SK-N-SH treated with all-trans-retinoic acid at 6 μM for 48 hours (cell line): Measurements from ENCODE around the gene TACR2.
A peak's percentile ranks its signal among the peaks of the same experiment; 100 is the strongest.

Experiments
- ATAC-seq: fragments of 200-7000 bp; cut with Tn5 transposase; 3 replicates; pipeline ENCODE4 v1.9.1; 2020; ENCODE audit warnings: mild to moderate bottlenecking, moderate library complexity
- ARNTL ChIP-seq: fragments of 450-650 bp; formaldehyde crosslinking; IDR thresholded peaks from 2 replicates; pipeline ENCODE4 v1.5.0; 2020; ENCODE audit warnings: low read depth, mild to moderate bottlenecking, moderate library complexity, borderline replicate concordance
- BACH2 ChIP-seq: fragments of 250-450 bp; sonication (Bioruptor Pico); IDR thresholded peaks from 2 replicates; pipeline ENCODE4 v1.9.0; 2021; ENCODE audit warnings: mild to moderate bottlenecking, borderline replicate concordance
- CSDC2 ChIP-seq: fragments of 250-450 bp; sonication (Bioruptor Pico); IDR thresholded peaks from 2 replicates; pipeline ENCODE4 v1.5.0; 2020; ENCODE audit warnings: mild to moderate bottlenecking, moderate library complexity
- GLIS3 ChIP-seq: fragments of 250-450 bp; sonication (Bioruptor Pico); IDR thresholded peaks from 2 replicates; pipeline ENCODE4 v1.5.0; 2020; ENCODE audit warnings: mild to moderate bottlenecking, moderate library complexity
- ISL1 ChIP-seq: fragments of 250-450 bp; sonication (Bioruptor Pico); IDR thresholded peaks from 2 replicates; pipeline ENCODE4 v2.1.2; 2022; ENCODE audit warnings: mild to moderate bottlenecking, moderate library complexity
- OSR1 ChIP-seq: fragments of 250-450 bp; sonication (Bioruptor Pico); IDR thresholded peaks from 2 replicates; pipeline ENCODE4 v1.8.0; 2022; ENCODE audit warnings: moderate library complexity, mild to moderate bottlenecking, inconsistent platforms
- PPARA ChIP-seq: fragments of 250-450 bp; sonication (Bioruptor Pico); IDR thresholded peaks from 2 replicates; pipeline ENCODE4 v1.5.0; 2020; ENCODE audit warnings: mild to moderate bottlenecking, borderline replicate concordance
- RARB ChIP-seq: fragments of 250-450 bp; sonication (Bioruptor Pico); IDR thresholded peaks from 2 replicates; pipeline ENCODE4 v1.8.0; 2021; ENCODE audit warnings: mild to moderate bottlenecking, moderate library complexity
- SNAI2 ChIP-seq: fragments of 250-450 bp; sonication (Bioruptor Pico); IDR thresholded peaks from 2 replicates; pipeline ENCODE4 v1.5.0; 2020; ENCODE audit warnings: mild to moderate bottlenecking, moderate library complexity
- TCF4 ChIP-seq: fragments of 250-450 bp; sonication (Bioruptor Pico); IDR thresholded peaks from 2 replicates; pipeline ENCODE4 v1.8.0; 2021; ENCODE audit warnings: mild to moderate bottlenecking, moderate library complexity, borderline replicate concordance
- TOX ChIP-seq: fragments of 250-450 bp; sonication (Bioruptor Pico); IDR thresholded peaks from 2 replicates; pipeline ENCODE4 v1.8.0; 2021; ENCODE audit warnings: mild to moderate bottlenecking, moderate library complexity, borderline replicate concordance
- TSHZ2 ChIP-seq: fragments of 250-450 bp; sonication (Bioruptor Pico); IDR thresholded peaks from 2 replicates; pipeline ENCODE4 v1.5.0; 2020; ENCODE audit warnings: mild to moderate bottlenecking, moderate library complexity
- ZC3H10 ChIP-seq: fragments of 250-450 bp; sonication (Bioruptor Pico); IDR thresholded peaks from 2 replicates; pipeline ENCODE4 v1.5.1; 2021; ENCODE audit warnings: mild to moderate bottlenecking, moderate library complexity
- ZFP3 ChIP-seq: fragments of 250-450 bp; sonication (Bioruptor Pico); IDR thresholded peaks from 2 replicates; pipeline ENCODE4 v1.5.0; 2020; ENCODE audit warnings: mild to moderate bottlenecking, moderate library complexity
- ZFP30 ChIP-seq: fragments of 450-650 bp; formaldehyde crosslinking; IDR thresholded peaks from 2 replicates; pipeline ENCODE4 v1.5.0; 2022; ENCODE audit warnings: mild to moderate bottlenecking, moderate library complexity
- ZNF565 ChIP-seq: fragments of 450-650 bp; formaldehyde crosslinking; conservative IDR thresholded peaks from 2 replicates; pipeline ENCODE4 v1.5.0; 2020; ENCODE audit warnings: low read depth, mild to moderate bottlenecking, moderate library complexity
- ZNF8 ChIP-seq: fragments of 450-650 bp; formaldehyde crosslinking; IDR thresholded peaks from 2 replicates; pipeline ENCODE4 v1.5.0; 2020; ENCODE audit warnings: mild to moderate bottlenecking, moderate library complexity
- TF ChIP-seq, protein P1 (sequence below): fragments of 250-450 bp; sonication (Bioruptor Pico); IDR thresholded peaks from 2 replicates; pipeline ENCODE4 v1.8.0; 2021; ENCODE audit warnings: low read depth, mild to moderate bottlenecking, moderate library complexity, borderline replicate concordance
- TF ChIP-seq, protein P2 (sequence below): fragments of 250-450 bp; sonication (Bioruptor Pico); IDR thresholded peaks from 2 replicates; pipeline ENCODE4 v1.8.0; 2020; ENCODE audit warnings: mild to moderate bottlenecking, moderate library complexity, borderline replicate concordance
- TF ChIP-seq, protein P3 (sequence below): fragments of 250-450 bp; sonication (Bioruptor Pico); IDR thresholded peaks from 2 replicates; pipeline ENCODE4 v1.5.1; 2020; ENCODE audit warnings: low read depth, mild to moderate bottlenecking, moderate library complexity

The TACR2 gene

DNA sequence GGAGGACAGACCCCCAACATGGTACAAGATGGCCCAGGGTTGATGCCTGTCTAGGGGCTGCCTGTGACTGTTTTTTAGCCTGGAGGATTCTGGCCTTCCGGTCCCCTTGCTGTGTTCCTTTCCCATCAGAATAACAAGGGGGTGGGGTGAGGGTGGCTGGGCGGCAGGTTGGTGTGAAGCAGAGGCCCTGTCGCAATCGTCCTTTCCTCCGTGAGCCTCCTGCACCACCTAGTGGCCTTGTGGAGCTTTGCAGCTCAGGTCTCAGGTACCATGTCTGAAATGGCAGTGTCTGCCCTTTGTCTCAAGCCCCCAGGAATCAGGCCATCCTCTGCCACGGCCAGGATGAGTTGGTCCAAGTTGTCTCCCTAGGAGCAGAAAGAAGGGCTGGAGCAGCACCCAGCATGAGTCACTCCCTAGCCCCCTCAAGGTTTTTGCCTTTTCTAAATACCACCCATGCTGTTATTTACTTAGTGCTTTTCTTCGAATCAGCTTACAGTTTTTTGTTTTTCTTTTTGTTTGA, 24.2 kb downstream of the TACR2 start:
- no peak for TF ChIP-seq CSDC2 (CRISPR knock-in tag)
- no peak for TF ChIP-seq SNAI2
- no peak for TF ChIP-seq ZFP30 (CRISPR knock-in tag)
- no peak for TF ChIP-seq ZNF565 (CRISPR knock-in tag)
- no peak for TF ChIP-seq ZFP3 (CRISPR knock-in tag)
- TF ChIP-seq TCF4 (CRISPR knock-in tag), result no peak
- no peak for TF ChIP-seq BACH2 (CRISPR knock-in tag)
- no peak for TF ChIP-seq GLIS3 (CRISPR knock-in tag)
- ATAC-seq, result peak; percentile 97

DNA sequence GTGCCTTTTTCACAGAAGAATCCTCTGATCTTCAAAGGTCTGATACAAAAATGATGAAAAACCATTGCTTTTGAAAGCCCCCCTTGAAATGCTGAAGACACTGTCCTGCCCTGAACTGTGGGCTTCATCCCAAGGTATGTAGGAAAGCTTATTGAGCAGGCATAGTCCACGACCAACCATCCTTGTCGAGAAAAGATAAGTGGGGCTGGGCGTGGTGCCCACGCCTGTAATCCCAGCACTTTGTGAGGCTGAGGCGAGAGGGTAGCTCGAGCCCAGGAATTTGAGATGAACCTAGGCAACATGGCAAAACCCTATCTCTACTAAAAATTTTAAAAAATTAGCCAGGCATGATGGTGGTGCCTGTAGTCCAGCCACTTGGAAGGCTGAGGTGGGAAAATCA, 25.6 kb downstream of the TACR2 start:
- no peak for ATAC-seq
- no peak for TF ChIP-seq PPARA
- TF ChIP-seq, protein P1, sequence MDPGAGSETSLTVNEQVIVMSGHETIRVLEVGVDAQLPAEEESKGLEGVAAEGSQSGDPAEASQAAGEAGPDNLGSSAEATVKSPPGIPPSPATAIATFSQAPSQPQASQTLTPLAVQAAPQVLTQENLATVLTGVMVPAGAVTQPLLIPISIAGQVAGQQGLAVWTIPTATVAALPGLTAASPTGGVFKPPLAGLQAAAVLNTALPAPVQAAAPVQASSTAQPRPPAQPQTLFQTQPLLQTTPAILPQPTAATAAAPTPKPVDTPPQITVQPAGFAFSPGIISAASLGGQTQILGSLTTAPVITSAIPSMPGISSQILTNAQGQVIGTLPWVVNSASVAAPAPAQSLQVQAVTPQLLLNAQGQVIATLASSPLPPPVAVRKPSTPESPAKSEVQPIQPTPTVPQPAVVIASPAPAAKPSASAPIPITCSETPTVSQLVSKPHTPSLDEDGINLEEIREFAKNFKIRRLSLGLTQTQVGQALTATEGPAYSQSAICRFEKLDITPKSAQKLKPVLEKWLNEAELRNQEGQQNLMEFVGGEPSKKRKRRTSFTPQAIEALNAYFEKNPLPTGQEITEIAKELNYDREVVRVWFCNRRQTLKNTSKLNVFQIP (CRISPR knock-in tag), result no peak
- TF ChIP-seq CSDC2 (CRISPR knock-in tag), result no peak
- TF ChIP-seq, protein P2, sequence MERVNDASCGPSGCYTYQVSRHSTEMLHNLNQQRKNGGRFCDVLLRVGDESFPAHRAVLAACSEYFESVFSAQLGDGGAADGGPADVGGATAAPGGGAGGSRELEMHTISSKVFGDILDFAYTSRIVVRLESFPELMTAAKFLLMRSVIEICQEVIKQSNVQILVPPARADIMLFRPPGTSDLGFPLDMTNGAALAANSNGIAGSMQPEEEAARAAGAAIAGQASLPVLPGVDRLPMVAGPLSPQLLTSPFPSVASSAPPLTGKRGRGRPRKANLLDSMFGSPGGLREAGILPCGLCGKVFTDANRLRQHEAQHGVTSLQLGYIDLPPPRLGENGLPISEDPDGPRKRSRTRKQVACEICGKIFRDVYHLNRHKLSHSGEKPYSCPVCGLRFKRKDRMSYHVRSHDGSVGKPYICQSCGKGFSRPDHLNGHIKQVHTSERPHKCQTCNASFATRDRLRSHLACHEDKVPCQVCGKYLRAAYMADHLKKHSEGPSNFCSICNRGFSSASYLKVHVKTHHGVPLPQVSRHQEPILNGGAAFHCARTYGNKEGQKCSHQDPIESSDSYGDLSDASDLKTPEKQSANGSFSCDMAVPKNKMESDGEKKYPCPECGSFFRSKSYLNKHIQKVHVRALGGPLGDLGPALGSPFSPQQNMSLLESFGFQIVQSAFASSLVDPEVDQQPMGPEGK (CRISPR knock-in tag), result no peak
- no peak for TF ChIP-seq TSHZ2 (CRISPR knock-in tag)
- no peak for TF ChIP-seq TOX (CRISPR knock-in tag)
- TF ChIP-seq, protein P3, sequence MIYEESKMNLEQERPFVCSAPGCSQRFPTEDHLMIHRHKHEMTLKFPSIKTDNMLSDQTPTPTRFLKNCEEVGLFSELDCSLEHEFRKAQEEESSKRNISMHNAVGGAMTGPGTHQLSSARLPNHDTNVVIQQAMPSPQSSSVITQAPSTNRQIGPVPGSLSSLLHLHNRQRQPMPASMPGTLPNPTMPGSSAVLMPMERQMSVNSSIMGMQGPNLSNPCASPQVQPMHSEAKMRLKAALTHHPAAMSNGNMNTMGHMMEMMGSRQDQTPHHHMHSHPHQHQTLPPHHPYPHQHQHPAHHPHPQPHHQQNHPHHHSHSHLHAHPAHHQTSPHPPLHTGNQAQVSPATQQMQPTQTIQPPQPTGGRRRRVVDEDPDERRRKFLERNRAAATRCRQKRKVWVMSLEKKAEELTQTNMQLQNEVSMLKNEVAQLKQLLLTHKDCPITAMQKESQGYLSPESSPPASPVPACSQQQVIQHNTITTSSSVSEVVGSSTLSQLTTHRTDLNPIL (CRISPR knock-in tag), result no peak

- TF ChIP-seq BACH2 (CRISPR knock-in tag) (no peak), ZNF8 (CRISPR knock-in tag) (no peak), TOX (CRISPR knock-in tag) (no peak), RARB (no peak), ZC3H10 (CRISPR knock-in tag) (no peak), ARNTL (CRISPR knock-in tag) (no peak), GLIS3 (CRISPR knock-in tag) (no peak), ZFP30 (CRISPR knock-in tag) (no peak), OSR1 (CRISPR knock-in tag) (no peak)
- ATAC-seq, result 0 out of 3 replicates have a peak, but pooled peaks have one; percentile 17
These were observed 26.8 kb downstream of the TACR2 start for GRCh38 chr10:69389827-69390490.

GRCh38 chr10:69388488-69388887, 28.2 kb downstream of the TACR2 start:
- no peak for ATAC-seq
- TF ChIP-seq ARNTL (CRISPR knock-in tag) (no peak), GLIS3 (CRISPR knock-in tag) (no peak), RARB (no peak), ISL1 (CRISPR knock-in tag) (no peak), ZFP3 (CRISPR knock-in tag) (no peak), ZC3H10 (CRISPR knock-in tag) (no peak), TSHZ2 (CRISPR knock-in tag) (no peak), TCF4 (CRISPR knock-in tag) (no peak), SNAI2 (no peak), ZNF565 (CRISPR knock-in tag) (no peak), TOX (CRISPR knock-in tag) (no peak)
- TF ChIP-seq, protein P3 (CRISPR knock-in tag), result no peak
- TF ChIP-seq, protein P1 (CRISPR knock-in tag), result no peak
